HG03354 (cell line): ENCODE data around the gene REL.

Experiments
- ATAC-seq: cut with Tn5 transposase; IDR thresholded peaks from one replicate; pipeline ENCODE4 v1.9.1; 2021; ENCODE audit warnings: mild to moderate bottlenecking; ENCODE audit not compliant: unreplicated experiment, poor library complexity, severe bottlenecking

Gene REL

GRCh38 chr2:60881047-60881932, at the start of gene REL:
TSS of gene REL (plus strand) at chr2:60881574. CDS start at chr2:60881841, 267 bp downstream.
- peak; percentile 86 for ATAC-seq

DNA sequence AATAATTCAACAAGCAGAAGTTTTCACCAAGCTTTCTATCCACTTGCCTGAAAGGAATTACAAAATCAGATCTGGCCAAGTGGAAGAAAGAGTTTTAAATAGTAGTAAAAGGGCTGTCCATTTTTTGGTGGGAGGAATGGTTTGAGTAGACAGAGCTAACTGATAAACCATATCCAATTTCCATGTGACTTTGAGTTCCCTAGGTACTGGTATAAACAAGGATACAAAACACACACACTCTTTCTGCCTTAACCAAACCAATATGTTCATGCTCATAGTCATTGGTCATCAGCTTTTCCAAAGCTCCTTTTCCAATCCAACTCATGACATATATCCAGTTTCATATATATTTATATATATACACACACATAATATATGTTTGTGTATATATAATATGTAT, 49.5 kb upstream of the REL start:
- no peak for ATAC-seq

- no peak for ATAC-seq
These were observed 48.8 kb upstream of the REL start for GRCh38 chr2:60832621-60833020.

DNA sequence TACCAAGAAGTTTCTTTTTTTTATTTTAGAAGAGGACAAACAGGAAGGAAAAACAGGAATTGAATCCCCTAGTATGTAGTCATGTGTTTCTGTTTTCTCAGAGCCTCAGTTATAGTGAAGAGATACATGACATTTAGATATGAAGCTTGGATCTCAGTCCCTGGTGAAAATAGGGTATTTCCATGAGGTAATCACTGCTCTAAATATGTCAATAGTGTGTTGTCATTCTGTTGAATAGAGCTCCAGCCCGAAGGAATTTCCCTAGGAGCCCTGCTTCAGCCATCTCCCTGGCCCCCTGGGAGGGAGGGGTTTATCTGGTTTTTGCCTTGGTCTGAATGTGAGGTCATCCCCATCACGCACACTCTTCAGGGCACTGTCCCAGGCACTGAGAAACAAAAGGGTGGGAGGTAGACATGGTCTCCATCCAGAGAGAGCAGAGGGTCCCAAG, 47.1 kb upstream of the REL start:
- ATAC-seq, result peak; percentile 54

DNA sequence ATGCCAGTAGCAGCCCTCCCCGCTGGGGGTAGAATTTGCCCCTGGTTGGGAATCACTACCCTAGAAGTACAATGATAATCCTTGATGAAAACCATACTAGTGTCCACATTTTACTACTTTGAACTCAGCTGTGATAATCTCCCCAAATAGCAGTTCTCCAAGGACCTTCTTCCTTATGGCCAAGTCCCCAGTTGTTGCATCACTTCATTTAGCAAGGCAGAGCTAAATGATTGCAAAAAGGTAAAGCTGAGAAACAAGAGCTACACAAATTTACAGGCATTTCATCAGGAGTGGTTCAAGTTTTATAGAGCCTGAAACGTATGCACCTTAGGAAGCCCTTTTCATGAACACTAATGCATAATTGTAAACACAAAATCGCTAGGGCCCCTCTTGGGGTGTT, 44.9 kb upstream of the REL start:
- ATAC-seq, result no peak

- ATAC-seq, result no peak
These were observed 44.3 kb upstream of the REL start for GRCh38 chr2:60837123-60837522.

DNA sequence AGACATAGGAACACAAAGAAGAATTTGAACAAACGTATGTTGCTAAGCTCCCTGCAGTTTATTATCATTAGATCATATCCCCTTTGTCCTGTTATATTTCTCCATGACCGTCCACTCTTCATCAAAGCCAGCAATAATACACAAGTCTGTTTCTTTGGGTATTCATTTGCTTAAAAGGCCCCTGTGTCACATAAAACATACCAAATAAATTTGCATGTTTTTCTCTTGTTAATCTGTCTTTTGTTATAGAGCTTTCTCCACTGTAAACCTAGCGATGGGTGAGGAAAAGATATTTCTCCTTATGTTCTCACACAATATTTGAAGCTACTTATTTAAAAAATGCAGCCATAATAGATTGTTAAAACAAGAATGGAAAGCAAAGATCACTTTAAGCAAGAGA, 42.9 kb upstream of the REL start:
- no peak for ATAC-seq

DNA sequence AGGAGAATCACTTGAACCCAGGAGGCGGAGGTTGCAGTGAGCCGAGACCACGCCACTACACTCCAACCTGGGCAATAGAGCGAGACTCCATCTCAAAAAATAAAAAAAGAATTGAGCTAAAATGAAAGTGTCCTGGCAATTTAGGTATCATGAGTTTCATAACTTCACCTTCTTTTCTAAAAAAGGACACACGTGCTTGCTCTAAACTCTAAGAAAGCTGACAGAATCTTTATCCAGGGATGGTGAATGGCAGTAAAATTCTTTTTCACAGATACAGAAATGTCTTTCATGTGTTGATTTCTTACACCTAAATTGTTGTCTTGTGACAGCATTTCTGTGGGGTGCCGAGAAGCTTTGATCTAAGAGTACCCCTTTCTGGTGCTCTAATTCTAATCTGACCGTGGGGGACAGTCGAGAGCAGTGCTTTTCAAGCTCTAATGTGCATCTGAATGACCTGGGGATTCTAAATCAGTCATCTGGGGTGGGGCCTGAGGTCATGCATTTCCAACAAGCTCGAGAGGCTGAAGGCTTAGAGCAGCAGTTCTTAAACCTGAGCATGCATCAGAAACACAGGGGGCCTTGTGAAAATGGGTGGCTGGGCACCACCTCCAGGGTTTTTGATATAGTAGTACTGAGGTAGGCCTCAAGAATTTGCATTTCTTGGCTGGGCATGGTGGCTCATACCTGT, 42.1 kb upstream of the REL start:
- peak; percentile 54 for ATAC-seq

DNA sequence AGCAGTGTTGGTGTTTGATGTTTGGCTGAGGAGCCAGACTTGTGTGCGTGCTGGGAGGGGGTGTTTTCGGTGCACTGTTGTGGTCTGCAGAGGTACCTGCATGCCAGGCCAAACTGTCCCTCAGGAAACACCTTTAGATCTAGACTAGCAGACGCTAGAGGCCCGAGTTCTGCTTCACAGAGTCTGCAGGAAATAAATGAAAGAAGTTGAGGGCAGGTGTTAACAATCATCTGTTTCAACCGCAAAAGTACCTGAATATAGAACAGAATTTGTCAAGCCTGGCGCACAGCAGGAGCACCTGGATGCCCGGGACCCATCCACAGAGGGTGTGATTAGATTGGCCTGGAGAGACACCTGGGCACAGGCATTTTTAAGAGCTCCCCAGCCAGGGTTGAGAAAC, 40.5 kb upstream of the REL start:
- peak; percentile 52 for ATAC-seq

- no peak for ATAC-seq
These were observed 38.4 kb upstream of the REL start for GRCh38 chr2:60843006-60843405.

- ATAC-seq, result no peak
These were observed 37.3 kb upstream of the REL start for GRCh38 chr2:60844105-60844504.

DNA sequence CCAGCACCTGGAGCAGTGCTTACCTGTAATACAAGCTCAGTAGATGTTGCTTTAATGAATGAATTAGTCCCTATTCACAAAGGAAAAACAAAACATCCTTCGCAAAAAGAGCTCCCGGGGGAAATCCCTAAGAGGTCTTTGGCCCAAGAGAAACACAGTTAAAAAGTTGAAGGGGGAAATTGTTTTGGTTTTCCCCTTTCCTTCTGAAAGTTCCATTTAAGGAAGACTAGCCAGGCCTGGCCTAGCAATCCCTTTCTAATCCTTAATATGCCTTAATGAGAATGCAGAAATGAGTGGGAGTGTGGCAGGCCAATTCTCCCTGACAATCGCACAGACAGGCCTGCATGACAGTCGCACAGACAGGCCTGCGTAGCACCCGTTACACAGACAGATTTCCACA, 33.5 kb upstream of the REL start:
- no peak for ATAC-seq

DNA sequence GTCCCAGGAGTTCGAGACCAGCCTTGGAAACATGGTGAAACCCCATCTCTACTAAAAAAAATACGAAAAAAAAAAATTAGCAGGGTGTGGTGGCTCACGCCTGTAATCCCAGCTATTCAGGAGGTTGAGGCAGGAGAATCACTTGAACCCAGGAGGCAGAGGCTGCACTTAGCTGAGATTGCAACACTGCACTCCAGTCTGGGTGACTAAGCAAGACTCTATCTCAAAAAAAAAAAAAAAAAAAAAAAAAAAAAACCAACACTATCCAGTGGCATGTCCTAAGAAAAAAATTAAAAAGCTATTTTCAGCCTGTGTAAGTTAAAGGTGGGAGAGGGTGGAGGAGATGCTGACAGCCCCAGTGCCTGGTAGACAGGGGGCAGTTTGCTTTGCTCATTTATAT, 32.2 kb upstream of the REL start:
- no peak for ATAC-seq

DNA sequence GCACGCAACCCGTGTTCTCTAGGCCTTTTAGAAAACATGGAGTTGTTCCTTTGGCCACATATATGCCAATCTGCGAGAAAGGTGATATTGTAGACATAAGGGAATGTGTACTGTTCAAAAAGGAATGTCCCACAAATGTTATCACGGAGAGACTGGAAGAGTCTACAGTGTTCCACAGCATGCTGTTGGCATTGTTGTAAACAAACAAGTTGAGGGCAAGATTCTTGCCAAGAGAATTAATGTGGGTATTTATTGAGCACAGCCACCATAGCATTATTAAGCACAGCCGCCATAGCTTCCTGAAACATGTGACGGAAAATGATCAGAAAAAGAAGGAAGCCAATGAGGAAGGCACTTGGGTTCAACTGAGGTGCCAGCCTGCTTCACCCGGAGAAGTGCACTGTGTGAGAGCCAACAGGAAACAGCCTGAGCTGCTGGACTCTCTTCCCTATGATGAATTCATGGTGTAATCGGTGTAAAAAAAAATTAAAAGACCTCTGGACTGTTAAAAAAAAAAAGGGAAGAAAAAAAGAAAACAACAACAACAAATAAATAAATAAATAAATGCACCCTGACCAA, 29.0 kb upstream of the REL start:
- no peak for ATAC-seq

- ATAC-seq, result no peak
These were observed 27.8 kb upstream of the REL start for GRCh38 chr2:60853531-60853930.

- ATAC-seq, result no peak
These were observed 25.2 kb upstream of the REL start for GRCh38 chr2:60855989-60856669.

DNA sequence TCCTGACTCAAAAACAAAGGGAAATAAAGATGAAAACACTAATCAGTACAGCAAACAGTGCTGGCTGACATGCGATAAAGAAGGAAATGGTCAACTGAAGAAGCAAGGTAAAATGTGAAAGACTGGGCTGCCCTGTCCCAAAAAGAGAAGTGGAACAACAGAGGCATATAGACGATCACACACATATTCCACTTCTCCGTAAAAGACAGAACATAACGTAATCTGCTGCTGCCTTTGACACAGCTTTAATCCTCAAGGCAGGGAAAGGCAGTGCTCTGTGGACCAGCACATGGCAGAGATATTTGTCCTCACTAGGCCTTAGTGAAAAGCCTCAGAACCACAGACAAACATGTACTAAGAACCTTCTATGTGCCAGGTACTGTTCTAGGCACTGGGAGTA, 24.3 kb upstream of the REL start:
- no peak for ATAC-seq

DNA sequence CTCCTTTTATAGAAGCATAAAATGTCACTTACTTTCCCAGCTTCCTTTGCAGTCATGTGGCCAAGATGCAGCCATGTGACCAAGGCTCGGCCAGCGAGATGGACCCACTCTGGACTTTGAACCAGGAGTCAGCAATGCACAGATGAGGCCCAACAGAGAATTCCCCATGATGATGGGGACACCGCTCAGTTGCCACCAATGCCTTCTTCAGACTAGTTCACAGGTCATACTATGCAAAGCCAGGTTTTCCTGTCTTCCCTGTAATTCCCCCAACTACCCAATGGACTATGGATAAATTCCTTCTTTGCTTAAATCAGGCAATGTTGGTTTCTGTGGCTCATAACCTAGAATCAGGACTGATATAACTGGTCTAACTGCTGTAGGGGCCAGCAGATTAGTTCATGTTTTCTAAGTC, 22.5 kb upstream of the REL start:
- ATAC-seq, result no peak

DNA sequence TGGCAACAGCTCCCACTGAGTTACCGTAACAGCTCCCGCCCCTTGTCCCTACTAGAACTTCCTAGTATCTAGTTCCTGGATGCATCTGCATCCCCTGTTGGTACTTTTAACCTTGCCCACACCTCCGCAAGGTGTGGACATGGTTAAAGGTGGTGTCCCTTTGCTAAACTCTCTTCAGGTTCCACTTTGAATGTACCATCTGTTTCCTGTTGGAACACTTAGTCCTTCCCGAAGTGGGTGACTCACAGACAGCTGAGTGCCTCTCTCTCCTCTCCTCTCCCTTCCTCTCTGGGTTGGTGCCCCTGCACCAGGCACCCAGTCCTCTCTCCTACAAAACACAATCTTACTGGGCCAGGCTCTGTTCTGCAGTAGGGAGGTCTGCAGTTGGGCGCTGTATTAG, 19.6 kb upstream of the REL start:
- ATAC-seq, result no peak

DNA sequence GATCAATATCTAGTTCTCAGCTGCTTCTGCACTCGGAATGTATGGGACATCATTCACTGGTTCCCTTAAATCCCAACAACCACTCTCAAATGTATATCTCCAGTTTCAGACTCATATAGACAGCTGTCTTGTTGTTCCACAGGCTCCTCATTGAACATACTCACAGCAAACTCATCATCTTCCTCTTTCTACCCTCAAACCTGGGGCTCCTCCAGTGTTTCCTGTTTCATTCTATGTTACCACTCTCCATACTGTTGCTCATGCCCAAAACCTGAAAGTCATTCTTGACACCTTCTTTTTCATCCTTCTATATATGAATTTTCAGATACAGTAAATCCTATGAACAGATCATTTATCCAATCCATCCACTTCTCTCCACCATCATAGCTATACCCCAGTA, 18.7 kb upstream of the REL start:
- ATAC-seq, result no peak
